Measurements from ENCODE around the gene ERCC1.
A peak's percentile ranks its signal among the peaks of the same experiment; 100 is the strongest.
"Not testable (repeated sequence)": the region's sequence is repeated elsewhere in the genome, so short reads cannot be mapped to it uniquely, and the experiment has no call there.

Gene ERCC1

GRCh38 chr19:45424191-45425058 is 708 bp upstream of the ERCC1 start:
- DNase-seq = peak; percentile 47

GRCh38 chr19:45423033-45423588 is 606 bp downstream of the ERCC1 start:
- DNase-seq = peak; percentile 83

- DNase-seq = no peak
These were observed 1.7 kb downstream of the ERCC1 start for GRCh38 chr19:45421947-45422498.

- no peak for DNase-seq
These were observed 2.8 kb downstream of the ERCC1 start for GRCh38 chr19:45420871-45421270.

- no peak for DNase-seq
These were observed 3.4 kb downstream of the ERCC1 start for GRCh38 chr19:45420356-45420755.

- no peak for DNase-seq
These were observed 3.8 kb downstream of the ERCC1 start for GRCh38 chr19:45419895-45420294.

- DNase-seq = no peak
These were observed 4.3 kb downstream of the ERCC1 start for GRCh38 chr19:45419396-45419795.

GRCh38 chr19:45418802-45419201 is 4.9 kb downstream of the ERCC1 start:
- no peak for DNase-seq

GRCh38 chr19:45417151-45417550 is 6.6 kb downstream of the ERCC1 start:
- DNase-seq = no peak

GRCh38 chr19:45414468-45414867 is 9.2 kb downstream of the ERCC1 start:
- DNase-seq = no peak

GRCh38 chr19:45413497-45413896 is 10.2 kb downstream of the ERCC1 start:
- DNase-seq = no peak

GRCh38 chr19:45410330-45410729 is 13.4 kb downstream of the ERCC1 start:
- DNase-seq = not testable (repeated sequence)

GRCh38 chr19:45409557-45409920 is 14.2 kb downstream of the ERCC1 start:
- DNase-seq = no peak

GRCh38 chr19:45408830-45409556 is 14.7 kb downstream of the ERCC1 start:
- DNase-seq = no peak

GRCh38 chr19:45408121-45408520 is 15.6 kb downstream of the ERCC1 start:
- no peak for DNase-seq

GRCh38 chr19:45407585-45407984 is 16.1 kb downstream of the ERCC1 start:
- not testable (repeated sequence) for DNase-seq

- no peak for DNase-seq
These were observed 16.7 kb downstream of the ERCC1 start for GRCh38 chr19:45407091-45407375.

GRCh38 chr19:45406226-45407090 is 17.3 kb downstream of the ERCC1 start, which contains the start of gene POLR1G:
Gene POLR1G (plus strand): TSS chr19:45406644. CDS start chr19:45406697, 53 bp downstream.
- peak; percentile 78 for DNase-seq

- DNase-seq = peak; percentile 80
These were observed 18.1 kb downstream of the ERCC1 start for GRCh38 chr19:45405435-45406225.

- DNase-seq = peak; percentile 27
These were observed 18.9 kb downstream of the ERCC1 start, which contains the start of gene PPP1R13L for GRCh38 chr19:45404557-45405434. Gene PPP1R13L (minus strand): TSS chr19:45405069. CDS start chr19:45398318, 6,751 bp downstream.
